C4-2B (cell line): ENCODE data around the gene GRK7.

Experiments used
- CTCF ChIP-seq: fragments of 450-650 bp; conservative IDR thresholded peaks from 2 replicates; pipeline ENCODE4 v1.5.1; 2017; ENCODE audit warnings: mild to moderate bottlenecking
- ZFX ChIP-seq: fragments of 450-650 bp; IDR thresholded peaks from 2 replicates; pipeline ENCODE4 v1.6.1; 2017

DNA sequence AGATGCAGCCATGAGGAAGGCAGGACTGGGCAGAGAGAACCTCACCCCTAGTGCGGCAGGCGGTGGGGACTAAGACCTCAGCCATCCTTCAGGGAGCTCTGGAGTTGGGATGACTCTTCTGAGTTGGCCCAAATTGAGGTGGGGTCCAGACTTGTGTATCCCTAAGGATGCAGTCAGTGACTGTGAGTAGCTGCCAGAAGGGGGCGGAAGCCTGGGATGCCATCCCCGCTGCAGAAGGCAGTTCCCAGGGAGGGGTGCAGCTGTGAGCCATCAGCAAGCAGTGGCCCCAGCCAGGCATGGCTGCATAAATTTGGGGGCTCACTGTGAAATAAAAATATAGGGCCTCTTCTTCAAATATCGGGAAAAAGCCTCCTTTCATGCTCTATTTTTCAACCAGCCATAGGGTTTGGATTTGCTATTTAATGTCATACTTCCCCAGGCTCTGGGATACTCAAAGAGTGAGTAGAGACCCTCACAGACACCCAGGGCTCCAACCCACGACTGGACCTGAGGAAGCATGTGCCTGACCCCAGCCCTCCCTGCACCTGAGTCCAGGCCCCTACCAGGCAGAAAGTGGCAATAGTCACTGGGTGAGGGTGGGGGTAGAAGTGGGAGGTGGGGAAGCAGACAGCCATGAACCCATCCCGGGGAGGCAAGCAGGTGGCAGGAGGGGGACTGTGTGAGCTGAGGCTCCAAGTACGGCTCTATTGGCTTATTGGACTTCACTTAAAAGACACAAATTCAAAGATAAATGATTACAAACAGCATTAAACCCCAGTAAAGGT, 30.5 kb downstream of the GRK7 start:
- TF ChIP-seq CTCF (no peak), ZFX (no peak)
